ENCODE results near the gene ATP5F1E.

DNA sequence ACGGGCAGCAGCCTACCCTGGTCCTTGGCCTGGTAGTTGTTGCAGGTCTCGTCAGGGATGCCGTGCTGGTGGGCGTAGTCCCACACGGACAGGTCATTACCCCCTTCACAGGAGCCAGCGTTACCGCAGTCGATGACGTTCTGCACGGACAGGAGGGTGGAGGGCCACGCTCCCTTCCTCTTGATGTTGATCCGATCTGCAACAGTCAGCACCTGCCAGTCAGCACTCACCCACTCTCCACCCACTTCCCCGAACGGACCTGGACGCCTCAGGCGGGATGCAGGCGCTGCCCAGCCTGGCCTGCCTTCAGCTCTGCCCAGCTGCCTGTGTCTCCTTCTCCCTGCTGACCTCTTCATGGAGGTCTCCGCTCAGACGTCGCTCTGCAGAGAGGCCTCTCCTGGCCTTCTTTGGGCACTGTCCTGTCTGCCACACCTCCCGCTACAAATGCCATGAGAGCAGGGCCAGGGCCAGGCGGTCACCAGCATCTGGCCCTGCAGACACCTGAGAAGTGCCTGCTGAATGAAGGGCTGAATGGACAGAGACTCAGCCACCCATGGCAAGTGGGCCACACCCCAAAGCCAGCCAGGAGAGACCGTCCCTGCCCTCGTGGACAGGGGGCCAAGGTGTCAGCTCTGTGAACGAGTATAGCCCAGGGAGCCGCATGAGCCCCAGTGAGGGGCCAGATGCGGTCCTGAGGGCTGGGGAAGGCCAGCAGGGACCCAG, 30.5 kb downstream of the ATP5F1E start:
- TF ChIP-seq EZH2 (IDR thresholded peaks at IDR 0.05; ENCODE audit: low read depth, unreplicated experiment) (no peak), CTCF (conservative IDR thresholded peaks at IDR 0.05; ENCODE audit: low read depth in 2 of 2) (no peak), POLR2AphosphoS5 (IDR thresholded peaks at IDR 0.05; ENCODE audit: low read depth) (no peak), EZH2phosphoT487 (IDR thresholded peaks at IDR 0.05; ENCODE audit: unreplicated experiment) (no peak), NANOG (IDR thresholded peaks at IDR 0.05; ENCODE audit: borderline replicate concordance) (no peak), REST (IDR thresholded peaks at IDR 0.05; ENCODE audit: unreplicated experiment) (no peak), JUNB (IDR thresholded peaks at IDR 0.05; ENCODE audit: unreplicated experiment) (no peak)
